IPS-18a (cell line): ENCODE results near the gene SMC4.

ENCODE experiments used
- H3K27ac ChIP-seq: one replicate; pipeline ENCODE4 v1.5.1; 2013; ENCODE audit warnings: low read length
- H3K27me3 ChIP-seq: one replicate; pipeline ENCODE4 v1.6.1; 2013; ENCODE audit warnings: mild to moderate bottlenecking, low read length; ENCODE audit not compliant: control insufficient read depth, insufficient read depth
- H3K36me3 ChIP-seq: one replicate; pipeline ENCODE4 v1.6.1; 2013; ENCODE audit warnings: low read depth, low read length; ENCODE audit not compliant: control insufficient read depth
- H3K4me1 ChIP-seq: one replicate; pipeline ENCODE4 v1.6.1; 2013; ENCODE audit warnings: low read depth, low read length; ENCODE audit not compliant: control insufficient read depth
- H3K4me3 ChIP-seq: one replicate; pipeline ENCODE4 v1.5.1; 2013; ENCODE audit warnings: low read length
- H3K9ac ChIP-seq: one replicate; pipeline ENCODE4 v1.6.1; 2013; ENCODE audit warnings: mild to moderate bottlenecking, low read length, moderate library complexity
- H3K9me3 ChIP-seq: one replicate; pipeline ENCODE4 v1.6.1; 2013; ENCODE audit warnings: low read depth, low read length; ENCODE audit not compliant: control insufficient read depth

Gene SMC4

GRCh38 chr3:160471892-160472291 is 72.4 kb downstream of the SMC4 start:
- Histone ChIP-seq H3K4me3 (no peak overlapping the region), H3K4me1 (no peaks in the 10 kb centered on the region), H3K9me3 (peaks cover 6% of the 10 kb centered on the region), H3K9ac (no peak overlapping the region), H3K27ac (no peak overlapping the region), H3K36me3 (no peaks in the 10 kb centered on the region), H3K27me3 (no peaks in the 10 kb centered on the region)

- H3K36me3 ChIP-seq, result no peaks in the 10 kb centered on the region
- no peaks in the 10 kb centered on the region for H3K27me3 ChIP-seq
- H3K9me3 ChIP-seq, result peaks cover 6% of the 10 kb centered on the region
- no peaks in the 10 kb centered on the region for H3K4me1 ChIP-seq
- H3K4me3 ChIP-seq, result no peak overlapping the region
- H3K27ac ChIP-seq, result no peak overlapping the region
- H3K9ac ChIP-seq, result no peak overlapping the region
Measured at GRCh38 chr3:160472344-160472743, 72.9 kb downstream of the SMC4 start.

- Histone ChIP-seq H3K4me1 (no peaks in the 10 kb centered on the region), H3K9ac (no peak overlapping the region), H3K27me3 (no peaks in the 10 kb centered on the region), H3K4me3 (no peak overlapping the region), H3K27ac (no peak overlapping the region), H3K36me3 (no peaks in the 10 kb centered on the region), H3K9me3 (peaks cover 6% of the 10 kb centered on the region)
Measured at GRCh38 chr3:160473221-160473620, 73.8 kb downstream of the SMC4 start.

GRCh38 chr3:160473978-160474377 is 74.5 kb downstream of the SMC4 start:
- Histone ChIP-seq H3K27ac (no peak overlapping the region), H3K36me3 (no peaks in the 10 kb centered on the region), H3K9me3 (peaks cover 6% of the 10 kb centered on the region), H3K27me3 (no peaks in the 10 kb centered on the region), H3K4me3 (no peak overlapping the region), H3K9ac (no peak overlapping the region), H3K4me1 (no peaks in the 10 kb centered on the region)

- H3K27ac ChIP-seq, result no peak overlapping the region
- no peaks in the 10 kb centered on the region for H3K27me3 ChIP-seq
- peaks cover 6% of the 10 kb centered on the region for H3K9me3 ChIP-seq
- H3K4me1 ChIP-seq, result no peaks in the 10 kb centered on the region
- no peak overlapping the region for H3K9ac ChIP-seq
- no peaks in the 10 kb centered on the region for H3K36me3 ChIP-seq
- no peak overlapping the region for H3K4me3 ChIP-seq
Measured at GRCh38 chr3:160474416-160474838, 75.0 kb downstream of the SMC4 start.

GRCh38 chr3:160475153-160475552 is 75.7 kb downstream of the SMC4 start:
- Histone ChIP-seq H3K27ac (no peak overlapping the region), H3K4me3 (no peak overlapping the region), H3K4me1 (no peaks in the 10 kb centered on the region), H3K36me3 (no peaks in the 10 kb centered on the region), H3K27me3 (no peaks in the 10 kb centered on the region), H3K9ac (no peak overlapping the region), H3K9me3 (no peaks in the 10 kb centered on the region)

- Histone ChIP-seq H3K9me3 (no peaks in the 10 kb centered on the region), H3K27me3 (no peaks in the 10 kb centered on the region), H3K4me1 (no peaks in the 10 kb centered on the region), H3K27ac (no peak overlapping the region), H3K36me3 (no peaks in the 10 kb centered on the region), H3K4me3 (no peak overlapping the region), H3K9ac (no peak overlapping the region)
Measured at GRCh38 chr3:160475884-160476283, 76.4 kb downstream of the SMC4 start.

GRCh38 chr3:160477750-160478149 is 78.3 kb downstream of the SMC4 start:
- no peaks in the 10 kb centered on the region for H3K36me3 ChIP-seq
- no peak overlapping the region for H3K4me3 ChIP-seq
- H3K9ac ChIP-seq, result no peak overlapping the region
- no peaks in the 10 kb centered on the region for H3K9me3 ChIP-seq
- no peak overlapping the region for H3K27ac ChIP-seq
- H3K4me1 ChIP-seq, result no peaks in the 10 kb centered on the region
- no peaks in the 10 kb centered on the region for H3K27me3 ChIP-seq

- H3K9ac ChIP-seq, result no peak overlapping the region
- no peaks in the 10 kb centered on the region for H3K27me3 ChIP-seq
- no peaks in the 10 kb centered on the region for H3K9me3 ChIP-seq
- H3K36me3 ChIP-seq, result no peaks in the 10 kb centered on the region
- H3K27ac ChIP-seq, result no peak overlapping the region
- H3K4me1 ChIP-seq, result no peaks in the 10 kb centered on the region
- H3K4me3 ChIP-seq, result no peak overlapping the region
Measured at GRCh38 chr3:160478338-160478737, 78.9 kb downstream of the SMC4 start.

- H3K9ac ChIP-seq, result no peak overlapping the region
- no peak overlapping the region for H3K27ac ChIP-seq
- no peaks in the 10 kb centered on the region for H3K27me3 ChIP-seq
- no peaks in the 10 kb centered on the region for H3K9me3 ChIP-seq
- no peaks in the 10 kb centered on the region for H3K4me1 ChIP-seq
- no peaks in the 10 kb centered on the region for H3K36me3 ChIP-seq
- H3K4me3 ChIP-seq, result no peak overlapping the region
Measured at GRCh38 chr3:160479376-160479775, 79.9 kb downstream of the SMC4 start.

GRCh38 chr3:160480931-160481330 is 81.5 kb downstream of the SMC4 start:
- no peak overlapping the region for H3K27ac ChIP-seq
- H3K36me3 ChIP-seq, result no peaks in the 10 kb centered on the region
- no peaks in the 10 kb centered on the region for H3K9me3 ChIP-seq
- H3K4me1 ChIP-seq, result no peaks in the 10 kb centered on the region
- no peak overlapping the region for H3K4me3 ChIP-seq
- no peaks in the 10 kb centered on the region for H3K27me3 ChIP-seq
- H3K9ac ChIP-seq, result no peak overlapping the region

GRCh38 chr3:160481856-160482255 is 82.4 kb downstream of the SMC4 start:
- H3K36me3 ChIP-seq, result no peaks in the 10 kb centered on the region
- H3K4me1 ChIP-seq, result no peaks in the 10 kb centered on the region
- no peak overlapping the region for H3K4me3 ChIP-seq
- no peaks in the 10 kb centered on the region for H3K27me3 ChIP-seq
- H3K9me3 ChIP-seq, result no peaks in the 10 kb centered on the region
- no peak overlapping the region for H3K27ac ChIP-seq
- H3K9ac ChIP-seq, result no peak overlapping the region
